GM19467 (cell line): ENCODE results near the gene ABCA1.
"Not testable (repeated sequence)": the region's sequence is repeated elsewhere in the genome, so short reads cannot be mapped to it uniquely, and the experiment has no call there.

Source experiments
- ATAC-seq: cut with Tn5 transposase; IDR thresholded peaks from one replicate; pipeline ENCODE4 v1.9.1; 2021; ENCODE audit warnings: mild to moderate bottlenecking, moderate library complexity; ENCODE audit not compliant: unreplicated experiment

Gene ABCA1, protein sequence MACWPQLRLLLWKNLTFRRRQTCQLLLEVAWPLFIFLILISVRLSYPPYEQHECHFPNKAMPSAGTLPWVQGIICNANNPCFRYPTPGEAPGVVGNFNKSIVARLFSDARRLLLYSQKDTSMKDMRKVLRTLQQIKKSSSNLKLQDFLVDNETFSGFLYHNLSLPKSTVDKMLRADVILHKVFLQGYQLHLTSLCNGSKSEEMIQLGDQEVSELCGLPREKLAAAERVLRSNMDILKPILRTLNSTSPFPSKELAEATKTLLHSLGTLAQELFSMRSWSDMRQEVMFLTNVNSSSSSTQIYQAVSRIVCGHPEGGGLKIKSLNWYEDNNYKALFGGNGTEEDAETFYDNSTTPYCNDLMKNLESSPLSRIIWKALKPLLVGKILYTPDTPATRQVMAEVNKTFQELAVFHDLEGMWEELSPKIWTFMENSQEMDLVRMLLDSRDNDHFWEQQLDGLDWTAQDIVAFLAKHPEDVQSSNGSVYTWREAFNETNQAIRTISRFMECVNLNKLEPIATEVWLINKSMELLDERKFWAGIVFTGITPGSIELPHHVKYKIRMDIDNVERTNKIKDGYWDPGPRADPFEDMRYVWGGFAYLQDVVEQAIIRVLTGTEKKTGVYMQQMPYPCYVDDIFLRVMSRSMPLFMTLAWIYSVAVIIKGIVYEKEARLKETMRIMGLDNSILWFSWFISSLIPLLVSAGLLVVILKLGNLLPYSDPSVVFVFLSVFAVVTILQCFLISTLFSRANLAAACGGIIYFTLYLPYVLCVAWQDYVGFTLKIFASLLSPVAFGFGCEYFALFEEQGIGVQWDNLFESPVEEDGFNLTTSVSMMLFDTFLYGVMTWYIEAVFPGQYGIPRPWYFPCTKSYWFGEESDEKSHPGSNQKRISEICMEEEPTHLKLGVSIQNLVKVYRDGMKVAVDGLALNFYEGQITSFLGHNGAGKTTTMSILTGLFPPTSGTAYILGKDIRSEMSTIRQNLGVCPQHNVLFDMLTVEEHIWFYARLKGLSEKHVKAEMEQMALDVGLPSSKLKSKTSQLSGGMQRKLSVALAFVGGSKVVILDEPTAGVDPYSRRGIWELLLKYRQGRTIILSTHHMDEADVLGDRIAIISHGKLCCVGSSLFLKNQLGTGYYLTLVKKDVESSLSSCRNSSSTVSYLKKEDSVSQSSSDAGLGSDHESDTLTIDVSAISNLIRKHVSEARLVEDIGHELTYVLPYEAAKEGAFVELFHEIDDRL (N-terminal part only)

DNA sequence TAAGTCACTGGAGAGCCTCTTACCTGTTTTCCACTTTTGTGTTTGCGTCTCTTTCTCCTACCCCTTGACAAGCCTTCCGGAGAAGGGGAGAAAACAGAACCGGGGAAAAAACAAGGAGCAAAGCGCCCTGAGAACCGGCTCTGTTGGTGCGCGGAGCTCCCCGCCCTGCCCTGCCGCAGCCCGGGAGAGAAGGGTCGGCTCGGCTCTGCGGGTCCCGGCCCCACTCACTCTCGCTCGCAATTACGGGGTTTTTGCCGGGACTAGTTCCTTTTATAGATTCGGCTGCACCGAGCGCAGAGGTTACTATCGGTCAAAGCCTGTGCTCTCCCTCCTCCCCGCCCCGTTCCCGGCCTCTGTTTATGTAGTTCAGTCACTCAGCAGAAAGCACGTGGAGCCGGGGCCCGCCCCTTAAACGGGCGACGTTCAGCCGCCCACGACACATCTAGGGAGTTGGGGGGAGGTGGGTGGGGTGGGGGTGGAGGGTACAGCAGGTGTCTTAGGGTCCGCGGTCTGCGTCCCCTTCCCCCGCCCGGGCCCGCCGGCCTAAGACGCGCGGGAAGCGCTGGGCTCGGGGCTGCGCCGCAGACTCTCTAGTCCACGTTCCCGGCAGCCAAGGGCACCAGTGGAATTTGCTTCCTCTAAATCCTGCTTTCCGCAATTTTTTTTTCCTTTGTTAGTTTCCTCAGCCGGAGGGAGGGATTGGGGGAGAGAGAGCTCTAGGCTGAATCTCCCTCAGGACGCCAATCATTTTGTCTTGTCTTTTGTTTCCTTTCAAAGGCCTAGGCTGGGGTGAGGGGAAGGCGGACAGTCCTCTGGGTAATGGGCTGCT lies at the start of gene ABCA1:
Gene ABCA1, minus strand, starts transcription at position 244 of the 829 bp plus-strand sequence. CDS start 24,476 bp downstream, outside the sequence.
- peak; percentile 35 for ATAC-seq

DNA sequence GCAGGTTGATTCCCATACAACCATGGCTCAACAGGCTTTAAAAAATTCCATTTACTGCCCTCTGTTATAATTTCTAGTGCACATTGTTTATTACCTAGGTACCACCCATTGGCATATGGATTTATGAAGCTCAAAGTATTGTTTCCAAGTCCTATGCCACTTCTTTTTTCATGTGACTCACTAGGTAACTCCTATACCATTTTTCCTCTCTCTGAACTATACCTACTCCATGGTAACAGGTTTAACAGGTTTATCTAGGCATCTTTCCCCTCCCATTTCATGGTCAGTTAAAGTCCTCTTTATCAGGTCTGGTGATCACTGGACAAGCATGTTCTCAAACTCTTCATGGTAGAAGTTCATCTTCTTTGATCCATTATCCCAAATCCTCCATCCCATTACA lies 49.6 kb upstream of the ABCA1 start:
- no peak for ATAC-seq

DNA sequence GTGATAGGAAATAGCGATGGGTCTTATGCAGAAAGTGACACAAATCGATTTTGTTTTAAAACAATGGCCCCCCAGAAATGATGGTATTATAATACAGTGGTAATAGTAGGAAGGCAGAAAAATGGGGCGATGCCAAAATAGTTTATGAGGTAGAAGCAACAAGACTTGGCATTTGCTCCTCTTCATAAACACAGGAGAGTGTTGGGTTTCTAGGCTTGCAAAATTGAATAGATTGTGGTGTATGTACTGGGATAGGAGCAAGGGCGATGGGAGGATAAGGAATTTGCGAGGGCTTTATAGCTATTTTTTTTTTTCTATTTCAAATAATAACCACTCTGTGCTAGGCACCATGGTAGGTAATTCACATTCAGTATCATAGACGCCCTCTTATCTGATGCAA lies 49.2 kb upstream of the ABCA1 start:
- no peak for ATAC-seq

DNA sequence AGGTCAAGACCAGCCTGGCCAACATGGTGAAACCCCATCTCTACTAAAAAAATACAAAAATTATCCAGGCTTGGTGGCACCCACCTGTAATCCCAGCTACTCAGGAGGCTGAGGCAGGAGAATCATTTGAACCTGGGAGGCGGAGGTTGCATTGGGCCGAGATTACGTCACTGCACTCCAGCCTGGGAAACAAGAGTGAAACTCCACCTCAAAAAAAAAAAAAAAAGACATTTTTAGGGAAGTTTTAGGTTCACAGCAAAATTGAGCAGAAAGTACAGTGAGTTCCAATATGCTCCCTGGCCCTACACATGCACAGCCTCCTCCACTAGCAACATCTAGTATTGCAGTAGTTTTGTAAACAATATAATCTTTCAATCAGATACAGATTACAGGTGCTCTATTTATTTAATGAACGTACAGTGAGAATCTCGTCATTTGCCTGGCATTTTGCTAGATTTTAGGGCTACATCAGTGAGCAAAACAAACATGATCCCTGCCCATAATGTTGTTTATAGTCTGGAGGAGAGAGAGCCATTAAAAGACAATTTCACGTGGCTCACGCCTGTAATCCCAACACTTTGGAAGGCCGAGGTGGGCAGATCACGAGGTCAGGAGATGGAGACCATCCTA lies 48.1 kb upstream of the ABCA1 start:
- not testable (repeated sequence) for ATAC-seq

DNA sequence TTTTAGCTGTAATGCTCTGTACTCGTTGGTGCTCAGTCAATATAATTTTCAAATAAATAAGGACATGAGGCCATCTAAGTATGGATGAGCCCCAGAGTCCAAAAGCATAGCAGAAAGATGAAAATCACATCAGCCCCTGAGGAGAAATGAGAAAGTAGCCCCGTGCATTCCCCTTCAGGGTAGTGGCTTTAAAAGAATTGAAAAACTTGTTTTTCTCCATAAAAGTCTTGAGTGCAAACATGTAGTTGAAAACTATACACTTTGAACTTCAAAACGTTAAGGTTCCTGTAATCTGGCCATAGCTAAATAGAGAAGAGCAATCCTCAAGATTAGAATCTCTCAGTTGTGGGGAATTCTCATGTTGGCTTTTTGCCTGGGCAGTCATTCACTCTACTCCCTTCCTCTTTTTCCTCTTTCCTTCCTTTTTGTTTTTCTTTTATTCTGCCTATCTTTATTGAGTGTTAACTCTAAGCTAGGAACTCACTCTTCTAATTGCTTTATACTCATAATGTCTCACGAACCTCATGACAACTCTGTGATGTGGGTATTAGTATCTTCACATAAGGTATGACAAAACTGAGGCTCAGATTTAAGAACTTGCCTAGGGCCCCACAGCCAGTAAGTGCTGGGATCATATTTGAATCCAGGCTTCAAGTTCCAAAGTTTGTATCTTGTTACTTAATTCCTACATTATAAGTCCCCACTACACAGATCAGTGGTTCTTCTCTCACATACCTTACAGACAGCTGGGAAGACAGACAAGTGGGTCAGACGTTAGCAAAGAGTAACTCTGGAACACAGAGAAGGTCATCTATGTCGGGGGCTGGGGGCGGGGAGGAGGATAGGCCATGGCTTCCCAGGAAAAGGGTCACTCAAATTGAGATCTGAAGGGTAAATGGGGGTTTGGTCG lies 46.4 kb upstream of the ABCA1 start:
- ATAC-seq: no peak

DNA sequence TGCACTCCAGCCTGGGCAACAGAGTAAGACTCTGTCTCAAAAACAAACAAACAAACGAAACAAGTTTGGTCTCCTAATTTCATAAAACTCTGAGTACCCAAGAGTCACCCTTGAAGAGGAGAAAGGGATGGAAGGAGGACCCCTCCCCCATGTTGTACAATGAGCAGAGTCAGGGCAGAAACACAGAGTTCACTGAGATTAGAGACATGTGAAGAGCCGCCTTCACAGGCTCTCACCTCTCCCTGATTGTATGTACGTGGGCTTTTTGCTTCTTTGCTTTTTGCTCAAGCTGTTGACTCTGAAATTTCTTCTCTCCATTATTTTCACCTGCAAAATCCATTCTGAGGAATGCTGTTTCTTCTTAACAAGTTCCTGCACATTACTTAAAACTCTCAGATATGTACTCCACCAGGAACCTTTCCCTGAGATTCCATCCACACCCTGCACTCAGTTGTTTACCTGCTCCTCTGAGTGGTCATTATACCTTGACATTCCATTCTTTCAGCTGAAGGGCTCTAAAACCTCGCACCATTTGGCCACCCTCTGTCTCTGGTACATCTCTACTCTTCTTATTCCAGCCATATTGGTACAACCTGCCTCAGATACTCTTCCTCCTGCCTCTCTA lies 44.4 kb upstream of the ABCA1 start:
- ATAC-seq: no peak

DNA sequence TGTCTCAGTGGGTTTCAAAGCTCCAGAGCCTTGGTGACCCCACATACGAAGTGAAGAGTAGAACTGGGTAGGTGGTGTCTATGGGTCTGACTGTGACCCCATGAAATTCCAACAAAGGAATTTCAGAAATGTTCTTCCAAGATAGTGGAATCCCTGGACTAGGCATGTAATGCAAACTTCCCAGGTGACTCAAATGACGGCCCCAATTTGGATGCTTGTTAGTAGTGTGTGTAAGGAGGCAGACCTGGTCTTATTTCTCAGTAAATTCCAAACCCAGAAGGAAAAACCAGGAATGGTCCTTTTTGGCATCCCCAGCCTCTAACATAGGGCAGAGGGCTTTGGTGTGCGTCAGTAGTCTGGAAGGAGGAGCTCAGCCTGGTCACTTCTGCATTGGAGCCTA lies 43.6 kb upstream of the ABCA1 start:
- ATAC-seq: no peak

DNA sequence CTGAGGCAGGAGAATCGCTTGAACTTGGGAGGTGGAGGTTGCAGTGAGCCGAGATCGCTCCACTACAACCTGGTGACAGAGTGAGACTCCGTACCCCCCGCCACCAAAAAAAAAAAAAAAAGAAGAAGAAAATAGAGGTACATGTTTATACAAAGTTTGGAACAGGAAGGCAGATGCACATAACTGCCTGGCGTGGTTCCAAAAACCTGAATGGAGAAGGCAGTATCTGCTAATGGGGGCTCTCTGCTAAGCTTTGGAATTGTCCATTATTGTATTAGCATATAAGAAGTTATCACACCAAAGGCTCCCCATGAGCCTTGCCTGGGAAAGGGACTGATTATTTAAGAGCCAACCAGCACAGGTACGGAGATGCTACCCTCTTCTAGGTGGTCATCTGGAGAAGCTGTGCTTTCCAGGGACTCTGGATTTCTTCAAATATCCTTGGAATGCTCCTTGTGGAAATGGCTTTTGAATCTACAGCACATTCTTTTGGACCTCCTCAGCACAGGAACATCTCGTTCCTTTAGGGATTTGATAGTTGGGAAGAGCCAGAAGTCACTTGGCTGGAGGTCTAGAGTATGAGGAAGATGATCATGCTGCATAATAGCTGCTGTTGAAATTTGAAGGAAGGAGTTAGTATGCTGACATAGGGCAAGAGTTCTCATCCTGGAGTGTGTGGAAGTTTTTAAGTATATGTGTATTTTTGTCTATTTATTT lies 42.5 kb upstream of the ABCA1 start:
- no peak for ATAC-seq

DNA sequence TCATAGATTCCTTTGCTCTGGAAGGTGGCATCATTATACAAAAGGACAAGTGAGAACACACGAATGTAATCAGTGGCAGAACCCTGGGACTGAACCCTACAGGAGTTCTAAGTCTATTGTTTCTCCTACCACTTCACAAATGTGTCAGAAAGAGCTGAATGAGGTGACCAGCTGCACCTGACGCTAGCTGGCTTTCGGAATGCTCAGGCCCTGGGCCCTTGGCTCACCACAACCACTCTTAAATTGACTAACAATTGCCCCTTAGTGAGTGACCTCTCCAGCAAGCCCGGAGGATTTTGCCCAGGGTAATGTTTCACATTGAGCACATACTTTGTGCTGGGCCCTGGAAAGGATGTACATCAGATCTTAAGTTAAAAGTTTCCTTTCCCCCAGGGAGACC lies 41.2 kb upstream of the ABCA1 start:
- no peak for ATAC-seq

DNA sequence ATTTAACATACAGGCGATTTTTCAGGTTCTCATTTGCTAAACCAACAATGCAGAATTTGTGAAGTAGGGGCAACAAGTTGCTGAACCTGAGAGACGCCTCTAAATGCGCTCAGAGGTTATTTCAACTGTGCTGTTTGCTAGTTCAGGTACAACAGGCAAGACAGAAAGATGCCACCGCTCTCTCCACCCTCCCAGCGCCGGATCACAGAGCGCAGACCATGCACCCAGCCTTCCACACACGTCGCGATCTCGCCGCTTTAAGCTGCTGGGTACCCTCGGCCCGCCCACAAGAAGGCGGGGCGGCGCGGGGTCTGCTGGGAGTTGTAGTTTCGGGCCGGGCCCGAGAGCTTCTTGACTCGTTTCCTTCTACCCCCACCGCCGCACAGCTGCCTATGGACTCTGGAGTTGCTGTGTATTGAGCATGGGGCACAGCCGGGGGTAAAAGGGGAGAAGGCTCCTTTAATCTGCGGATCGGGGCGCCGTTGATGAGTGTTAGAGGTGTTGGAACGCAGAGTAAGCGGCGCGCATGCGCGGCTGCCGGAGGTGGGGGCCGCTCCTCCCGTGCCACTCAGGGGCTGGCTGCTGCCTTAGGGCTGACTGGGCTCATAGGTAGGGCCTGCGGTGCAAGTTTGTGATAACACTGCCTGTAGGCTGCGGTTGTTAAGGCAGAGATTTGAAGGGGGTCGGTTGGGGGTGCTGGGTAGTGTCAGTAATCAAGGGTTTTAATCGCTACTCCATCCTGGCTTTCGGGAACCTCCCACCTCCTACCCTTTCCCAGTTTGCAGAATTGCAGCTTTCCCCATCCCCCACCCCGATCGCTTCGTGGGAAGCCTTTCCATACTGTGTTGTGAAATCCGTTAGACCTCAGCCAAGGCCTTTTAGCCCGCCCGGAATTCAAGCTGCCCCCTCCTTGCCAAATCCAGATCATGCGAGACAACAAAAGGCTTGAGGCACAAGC lies 40.3 kb upstream of the ABCA1 start:
- peak; percentile 98 for ATAC-seq

DNA sequence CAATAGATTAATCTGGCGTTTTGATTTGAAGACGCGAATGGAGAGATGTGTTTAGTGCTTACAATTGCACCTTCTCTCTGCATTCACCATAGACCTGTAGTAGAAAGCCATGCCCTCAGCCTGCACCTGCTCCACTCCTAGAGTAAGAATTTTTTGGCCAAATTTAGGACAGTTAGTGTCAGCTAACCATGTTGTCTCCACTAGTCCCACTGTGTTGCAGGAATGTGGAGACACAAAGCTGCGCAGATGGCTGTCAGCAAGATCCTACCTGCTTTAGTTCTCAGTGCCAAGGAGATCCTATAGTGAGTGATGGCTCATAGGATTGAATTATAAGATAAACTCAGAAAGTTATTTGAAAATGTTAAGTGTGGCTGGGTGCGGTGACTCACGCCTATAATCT lies 35.1 kb upstream of the ABCA1 start:
- no peak for ATAC-seq

DNA sequence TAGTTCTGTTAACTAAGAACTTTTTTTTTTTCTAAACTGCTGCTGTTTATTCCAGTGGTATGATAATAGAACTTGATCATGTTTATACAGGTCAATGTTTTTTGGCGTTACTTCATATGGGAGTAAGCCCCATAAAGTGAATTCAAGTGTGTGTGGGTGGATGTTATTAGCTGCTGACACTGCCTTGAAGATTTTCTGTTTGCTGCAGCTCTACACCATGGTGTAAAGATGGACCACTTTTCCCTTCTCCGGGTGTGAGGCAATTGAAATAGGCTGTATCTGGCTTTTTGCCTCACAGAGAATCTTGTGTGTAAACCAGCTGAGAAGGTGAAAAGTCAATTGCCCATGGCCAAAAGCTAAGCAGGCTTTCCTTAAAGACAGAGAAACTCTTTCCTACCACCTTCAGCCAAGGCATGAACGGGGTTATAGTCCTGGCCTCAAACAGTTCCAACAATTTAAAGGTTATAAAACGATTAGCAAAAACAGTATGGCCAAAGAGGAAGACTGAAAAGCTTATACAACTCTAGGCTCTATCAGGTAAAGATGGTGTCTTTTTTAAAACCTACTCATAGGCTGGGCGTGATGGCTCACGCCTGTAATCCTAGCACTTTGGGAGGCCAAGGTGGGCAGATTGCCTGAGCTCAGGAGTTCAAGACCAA lies 33.9 kb upstream of the ABCA1 start:
- ATAC-seq: no peak

DNA sequence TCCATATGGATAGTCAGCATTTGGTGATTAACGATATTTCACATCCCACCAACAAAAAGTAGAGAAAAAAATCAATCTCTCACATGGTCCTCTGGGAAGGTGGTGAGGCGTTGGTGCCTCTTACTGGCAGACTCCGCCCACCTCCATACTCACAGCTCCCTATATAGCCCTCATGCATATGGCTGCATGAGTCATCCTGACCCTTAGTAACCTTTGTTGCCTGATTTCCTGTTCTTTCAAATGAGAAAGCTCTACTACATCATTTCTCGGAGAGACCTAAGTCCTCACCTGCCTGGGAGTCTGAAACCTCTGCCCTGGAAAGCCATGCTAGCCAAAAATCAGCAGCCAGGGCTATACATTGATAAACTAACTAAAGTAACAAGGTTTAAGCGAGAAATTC lies 33.3 kb upstream of the ABCA1 start:
- no peak for ATAC-seq

DNA sequence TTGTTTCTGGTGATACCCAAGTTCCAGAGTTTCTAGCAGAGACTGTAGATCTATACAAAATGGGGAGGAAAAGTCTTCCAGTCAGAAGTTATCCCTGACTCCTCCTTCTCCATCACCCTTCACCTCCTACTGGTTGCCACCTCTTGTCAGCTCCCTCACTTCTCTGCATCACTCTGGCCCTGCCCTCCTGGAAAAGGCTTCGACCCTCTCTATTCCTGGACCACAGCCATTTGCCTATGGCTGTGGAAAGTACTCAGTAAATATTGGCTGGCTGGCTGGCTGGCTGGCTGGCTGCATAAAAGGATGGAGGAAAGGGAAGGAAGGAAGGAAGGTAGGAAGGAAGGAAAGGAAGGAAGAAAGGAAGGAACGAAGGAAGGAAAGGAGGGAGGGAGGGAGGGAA lies 32.7 kb upstream of the ABCA1 start:
- no peak for ATAC-seq

DNA sequence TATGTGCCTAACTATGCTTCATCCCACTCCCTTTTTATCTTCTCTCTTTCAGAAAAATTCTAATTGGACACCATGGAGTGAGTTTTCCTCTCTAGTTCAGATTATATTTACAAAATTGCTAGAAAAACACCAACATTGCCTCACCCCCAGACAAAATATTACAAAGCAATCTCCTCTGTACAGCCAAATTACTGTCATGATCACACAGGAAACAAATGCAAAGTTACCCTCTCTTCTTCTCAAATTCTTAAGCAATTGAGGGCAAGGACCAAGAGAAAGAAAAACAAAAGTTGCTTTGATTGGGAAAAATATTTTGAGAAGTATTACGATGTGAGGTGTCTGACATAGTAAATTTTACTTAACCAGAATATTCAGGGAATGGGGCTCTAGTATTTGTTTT lies 30.8 kb upstream of the ABCA1 start:
- ATAC-seq: no peak

DNA sequence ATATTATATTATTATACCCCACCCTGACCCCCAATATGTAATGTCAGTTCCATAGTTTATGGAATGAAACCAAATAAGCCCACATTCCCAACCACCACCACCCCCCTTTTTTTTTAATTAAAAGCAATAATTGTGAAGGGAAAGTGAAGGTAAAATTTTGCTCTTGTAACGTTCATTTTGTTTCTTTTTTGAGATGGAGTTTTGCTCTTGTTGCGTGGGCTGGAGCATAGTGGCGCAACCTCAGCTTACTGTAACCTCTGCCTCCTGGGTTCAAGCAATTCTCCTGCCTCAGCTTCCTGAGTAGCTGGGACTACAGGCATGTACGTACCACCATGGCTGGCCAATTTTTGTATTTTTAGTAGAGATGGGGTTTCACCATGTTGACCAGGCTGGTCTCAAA lies 30.1 kb upstream of the ABCA1 start:
- not testable (repeated sequence) for ATAC-seq
